Breast epithelium (tissue), 4 donors: Measurements from ENCODE around the gene DEK. TPM values are rescaled to one million over a fixed set of nuclear protein-coding genes. Genes with fewer than 3 reads are reported as not detected.
"Not testable (repeated sequence)": the region's sequence is repeated elsewhere in the genome, so short reads cannot be mapped to it uniquely, and the experiment has no call there.

Experiments used
- DNase-seq, 2 donors: peaks; one replicate each; pipeline ENCODE4 v3.0.0-alpha.2; 2019; ENCODE audit warnings: low spot score in 2 of 2
- H3K27ac ChIP-seq, 2 donors: fragments of 200-600 bp; sonication (generic) in 1 of 2; one replicate each; pipeline ENCODE4 v1.5.1; 2016 to 2019; ENCODE audit warnings: mild to moderate bottlenecking in 1 of 2
- H3K27me3 ChIP-seq, 2 donors: fragments of 200-600 bp; sonication (generic) in 1 of 2; one replicate each; pipeline versions ENCODE4 v1.5.1 to v1.6.0; 2017 to 2019; ENCODE audit warnings: control low read depth in 1 of 2, mild to moderate bottlenecking in 1 of 2
- H3K36me3 ChIP-seq: fragments of 200-600 bp; one replicate; pipeline ENCODE4 v1.5.1; 2019
- H3K4me1 ChIP-seq, 2 donors: fragments of 200-600 bp; sonication (generic); one replicate each; pipeline ENCODE4 v1.5.1; 2016 to 2019; ENCODE audit warnings: control low read depth in 1 of 2
- H3K4me3 ChIP-seq, 3 donors: fragments of 200-600 bp; sonication (generic); 1 replicate in 2 of 3; 2 replicates in 1 of 3; pipeline ENCODE4 v1.5.1; 2016 to 2019; ENCODE audit warnings: mild to moderate bottlenecking in 3 of 3, moderate library complexity in 2 of 3
- H3K9me3 ChIP-seq, 2 donors: fragments of 200-600 bp; sonication (generic) in 1 of 2; one replicate each; pipeline ENCODE4 v1.5.1; 2016 to 2019; ENCODE audit warnings: control low read depth in 1 of 2
- POLR2A ChIP-seq: fragments of 450-650 bp; IDR thresholded peaks from one replicate; pipeline ENCODE4 v1.6.1; 2016; ENCODE audit warnings: antibody characterized with exemption, mild to moderate bottlenecking, moderate library complexity
- POLR2AphosphoS5 ChIP-seq, 3 donors: sonication (generic); formaldehyde crosslinking; IDR thresholded peaks; one replicate each; pipeline ENCODE4 v1.6.1; 2017; ENCODE audit warnings: antibody characterized with exemption in 3 of 3
- intact Hi-C: fragments of 100-400 bp; cut with DNase I; formaldehyde crosslinking; loops from one replicate; pipeline ENCODE4 v1.15.1; 2023; ENCODE audit warnings: low total_unique reads
- total RNA-seq, 3 donors: library from RNA; depleted of rRNA; stranded (reverse); fragments of >200 nt; gene quantifications; one replicate each; pipeline ENCODE4 v1.1.0, GENCODE V29; 2016
- TF ChIP-seq, protein P1 (sequence below), 3 donors: fragments of 450-650 bp; IDR thresholded peaks; one replicate each; pipeline ENCODE4 v1.5.1; 2016 to 2017; ENCODE audit warnings: antibody characterized with exemption in 3 of 3, mild to moderate bottlenecking in 3 of 3, moderate library complexity in 3 of 3

DEK gene
- total RNA-seq, 3 donors from 2014 or later = 107 to 162 (median 125) TPM

DNA sequence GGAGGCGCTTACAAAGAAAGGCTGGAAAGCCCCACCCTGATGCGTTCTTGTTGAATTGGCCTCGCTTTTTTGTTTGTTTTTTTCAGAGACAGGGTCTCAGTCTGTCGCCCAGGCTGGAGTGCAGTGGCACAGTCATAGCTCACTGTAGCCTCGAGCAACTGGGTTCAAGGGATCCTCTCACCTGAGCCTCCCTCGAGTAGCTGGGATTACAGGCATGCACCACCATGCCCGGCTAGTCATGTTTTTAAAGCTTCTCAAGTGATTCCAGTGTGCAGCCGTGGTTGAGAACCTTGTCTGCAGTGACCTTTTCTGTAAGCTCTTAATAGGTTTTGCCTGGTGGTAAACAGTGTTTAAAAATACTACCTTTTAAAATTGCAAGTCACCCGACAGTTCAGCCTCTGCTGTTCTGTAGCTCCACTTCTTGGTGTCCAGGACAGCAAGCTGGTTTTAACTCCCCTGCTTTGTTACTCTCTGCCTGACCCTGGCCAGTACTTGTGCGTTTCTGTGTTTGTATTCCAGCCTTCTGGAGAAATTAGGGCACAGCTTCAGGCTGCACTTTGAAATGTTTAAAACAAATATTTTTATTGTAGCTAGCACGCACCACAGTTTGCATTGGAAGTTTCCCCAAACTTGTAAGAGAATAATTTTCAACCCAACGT is 54.7 kb downstream of the DEK start:
- Histone ChIP-seq H3K4me3 (no peak overlapping the region), H3K27me3 (no peaks in the 10 kb centered on the region), H3K27ac (no peak overlapping the region), H3K4me1 (no peaks in the 10 kb centered on the region), H3K36me3 (peaks cover 3% of the 10 kb centered on the region), H3K9me3 (no peaks in the 10 kb centered on the region)
- intact Hi-C loops = no loop called here
- TF ChIP-seq POLR2AphosphoS5 (IDR thresholded peaks at IDR 0.05) (no peak), POLR2A (no peak)
- TF ChIP-seq, protein P1, sequence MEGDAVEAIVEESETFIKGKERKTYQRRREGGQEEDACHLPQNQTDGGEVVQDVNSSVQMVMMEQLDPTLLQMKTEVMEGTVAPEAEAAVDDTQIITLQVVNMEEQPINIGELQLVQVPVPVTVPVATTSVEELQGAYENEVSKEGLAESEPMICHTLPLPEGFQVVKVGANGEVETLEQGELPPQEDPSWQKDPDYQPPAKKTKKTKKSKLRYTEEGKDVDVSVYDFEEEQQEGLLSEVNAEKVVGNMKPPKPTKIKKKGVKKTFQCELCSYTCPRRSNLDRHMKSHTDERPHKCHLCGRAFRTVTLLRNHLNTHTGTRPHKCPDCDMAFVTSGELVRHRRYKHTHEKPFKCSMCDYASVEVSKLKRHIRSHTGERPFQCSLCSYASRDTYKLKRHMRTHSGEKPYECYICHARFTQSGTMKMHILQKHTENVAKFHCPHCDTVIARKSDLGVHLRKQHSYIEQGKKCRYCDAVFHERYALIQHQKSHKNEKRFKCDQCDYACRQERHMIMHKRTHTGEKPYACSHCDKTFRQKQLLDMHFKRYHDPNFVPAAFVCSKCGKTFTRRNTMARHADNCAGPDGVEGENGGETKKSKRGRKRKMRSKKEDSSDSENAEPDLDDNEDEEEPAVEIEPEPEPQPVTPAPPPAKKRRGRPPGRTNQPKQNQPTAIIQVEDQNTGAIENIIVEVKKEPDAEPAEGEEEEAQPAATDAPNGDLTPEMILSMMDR (IDR thresholded peaks at IDR 0.05) = no peak
- no peak for DNase-seq

DNA sequence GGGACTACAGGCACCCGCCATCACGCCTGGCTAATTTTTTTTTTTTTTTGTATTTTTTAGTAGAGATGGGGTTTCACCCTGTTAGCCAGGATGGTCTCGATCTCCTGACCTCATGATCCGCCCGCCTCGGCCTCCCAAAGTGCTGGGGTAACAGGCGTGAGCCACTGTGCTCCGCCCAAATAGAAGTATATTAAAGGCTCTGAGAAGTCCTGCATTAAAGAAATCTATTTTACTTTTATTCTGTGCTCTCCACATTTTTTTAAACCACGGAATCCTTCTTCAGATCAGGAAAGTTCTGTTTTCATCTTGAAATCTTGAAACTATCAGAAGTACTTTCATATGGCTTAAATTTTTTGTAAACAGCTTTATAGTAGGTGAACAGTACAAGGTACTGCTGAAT is 55.6 kb downstream of the DEK start:
- H3K4me1 ChIP-seq, H3K27ac ChIP-seq, DNase-seq, H3K27me3 ChIP-seq, H3K36me3 ChIP-seq, H3K9me3 ChIP-seq, H3K4me3 ChIP-seq, intact Hi-C loops: not testable (repeated sequence)

DNA sequence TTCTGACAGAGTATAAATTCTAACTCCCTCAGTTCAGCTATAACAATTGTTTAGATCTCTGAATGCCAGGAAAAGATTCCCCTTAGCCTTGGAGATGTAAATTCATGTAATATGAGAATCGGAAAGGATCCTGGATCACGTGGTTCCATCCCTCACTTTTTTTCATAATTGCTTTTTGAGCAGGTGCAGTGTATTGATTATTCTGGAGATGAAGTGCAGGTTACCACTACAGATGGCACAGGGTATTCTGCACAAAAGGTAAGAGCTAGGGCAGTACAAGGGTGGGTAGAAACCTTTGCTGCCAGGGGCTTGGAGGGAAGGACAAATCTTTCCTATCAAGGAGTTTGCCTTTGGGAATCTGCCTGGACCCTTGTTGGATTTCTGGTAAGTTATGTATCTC is 56.4 kb downstream of the DEK start:
- no peak overlapping the region for H3K27ac ChIP-seq
- TF ChIP-seq, protein P1 (IDR thresholded peaks at IDR 0.05) = no peak
- TF ChIP-seq POLR2AphosphoS5 (IDR thresholded peaks at IDR 0.05) (no peak), POLR2A (no peak)
- intact Hi-C loops = no loop called here
- peaks cover 3% of the 10 kb centered on the region for H3K36me3 ChIP-seq
- H3K27me3 ChIP-seq = no peaks in the 10 kb centered on the region
- no peak overlapping the region for H3K4me3 ChIP-seq
- H3K9me3 ChIP-seq = no peaks in the 10 kb centered on the region
- no peak for DNase-seq
- no peaks in the 10 kb centered on the region for H3K4me1 ChIP-seq

DNA sequence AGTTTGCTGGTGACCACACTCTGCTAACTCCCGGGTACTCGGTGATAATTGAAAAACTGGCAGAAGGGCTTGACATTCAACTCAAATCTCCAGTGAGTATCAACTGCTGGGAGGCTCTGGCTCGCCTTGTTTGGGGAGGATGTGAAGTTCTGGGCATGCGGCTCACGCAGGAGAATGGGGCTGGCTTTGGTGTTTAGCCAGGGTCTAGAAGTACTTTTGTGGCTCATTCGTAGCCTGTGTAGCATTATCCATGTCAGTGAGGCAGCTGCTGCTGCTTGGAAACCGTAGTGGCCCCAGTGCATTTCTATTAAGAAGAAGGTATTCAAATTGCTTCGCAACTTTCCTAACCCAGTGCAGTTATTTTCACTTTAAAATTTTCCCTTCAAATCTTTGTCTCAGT is 56.9 kb downstream of the DEK start:
- intact Hi-C loops = no loop called here
- H3K36me3 ChIP-seq = peaks cover 3% of the 10 kb centered on the region
- TF ChIP-seq, protein P1 (IDR thresholded peaks at IDR 0.05) = no peak
- no peak overlapping the region for H3K27ac ChIP-seq
- DNase-seq = no peak
- no peaks in the 10 kb centered on the region for H3K27me3 ChIP-seq
- H3K9me3 ChIP-seq = no peaks in the 10 kb centered on the region
- no peaks in the 10 kb centered on the region for H3K4me1 ChIP-seq
- H3K4me3 ChIP-seq = no peak overlapping the region

DNA sequence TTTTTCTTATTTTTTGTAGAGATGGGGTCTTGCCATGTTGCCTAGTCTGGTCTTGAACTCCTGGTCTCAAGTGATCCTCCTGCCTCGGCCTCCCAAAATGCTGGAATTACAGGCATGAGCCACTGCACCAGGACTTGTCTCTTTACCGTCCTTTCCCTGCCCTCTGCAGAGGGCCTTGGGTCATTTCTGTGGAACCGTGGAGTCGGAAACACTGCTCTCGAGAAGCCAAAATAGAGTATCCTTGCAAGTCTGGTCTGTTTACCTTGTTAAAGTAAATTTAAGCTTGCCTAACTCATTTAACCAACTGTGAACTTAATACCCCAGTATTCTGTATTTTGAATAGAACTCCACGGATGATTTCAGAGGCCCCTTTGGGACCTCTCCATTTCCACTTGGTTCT is 57.7 kb downstream of the DEK start:
- TF ChIP-seq, protein P1 (IDR thresholded peaks at IDR 0.05) = no peak
- TF ChIP-seq POLR2A (no peak), POLR2AphosphoS5 (IDR thresholded peaks at IDR 0.05) (no peak)
- no peak overlapping the region for H3K27ac ChIP-seq
- no peak for DNase-seq
- no peaks in the 10 kb centered on the region for H3K4me1 ChIP-seq
- no peak overlapping the region for H3K4me3 ChIP-seq
- H3K36me3 ChIP-seq = peaks cover 3% of the 10 kb centered on the region
- intact Hi-C loops = no loop called here
- no peaks in the 10 kb centered on the region for H3K27me3 ChIP-seq
- no peaks in the 10 kb centered on the region for H3K9me3 ChIP-seq

DNA sequence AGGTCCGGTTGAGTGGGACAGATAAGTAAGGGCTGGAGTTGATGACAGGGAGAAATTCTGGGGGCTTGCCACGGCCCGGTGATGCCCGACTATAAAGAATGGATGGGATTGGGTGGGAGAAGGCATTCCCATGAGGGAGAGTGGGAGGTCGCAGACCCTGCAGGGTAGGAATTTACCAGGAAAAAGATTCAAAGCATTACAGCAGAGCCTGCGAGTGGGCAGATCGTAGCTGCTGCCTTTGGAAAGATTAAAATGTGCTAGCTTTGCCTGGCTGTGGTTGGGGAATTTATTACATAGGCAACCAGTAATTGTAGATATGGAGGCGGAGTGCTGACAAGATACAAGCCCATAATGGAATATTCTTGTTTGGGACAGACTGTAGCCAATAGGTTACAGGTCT is 59.6 kb downstream of the DEK start:
- TF ChIP-seq POLR2AphosphoS5 (IDR thresholded peaks at IDR 0.05) (no peak), POLR2A (no peak)
- TF ChIP-seq, protein P1 (IDR thresholded peaks at IDR 0.05) = no peak
- DNase-seq = no peak
- Histone ChIP-seq H3K4me3 (no peak overlapping the region), H3K4me1 (no peaks in the 10 kb centered on the region), H3K9me3 (no peaks in the 10 kb centered on the region), H3K27me3 (no peaks in the 10 kb centered on the region), H3K36me3 (peaks cover 3% of the 10 kb centered on the region), H3K27ac (no peak overlapping the region)
- intact Hi-C loops = no loop called here
